ENCODE measurements around the gene TMEM270. TPM values are rescaled to one million over a fixed set of nuclear protein-coding genes. Genes with fewer than 3 reads are reported as not detected.

TMEM270 gene
- total and polyA plus RNA-seq, 2 of the 4 experiments (the other 2 are of a cell fraction) = 0.17 TPM; not detected in 1

- intact Hi-C loops (cut with micrococcal nuclease) = no loop called here
Measured at GRCh38 chr7:73876361-73876760, 15.4 kb downstream of the TMEM270 start.

More at GRCh38 chr7:73876361-73876760, 15.4 kb downstream of the TMEM270 start:
- WGBS, 2 experiments (ENCODE audit: extremely low coverage in 2 of 2, insufficient read length in 1 of 2) = 80% methylated on average over 1 of the region's 8 CpGs; no CpG with 5 or more reads in 1 of the 2 experiments
- peaks cover 3% of the 10 kb centered on the region for H4K20me1 ChIP-seq (ENCODE audit: insufficient read depth, low read length)
- CTCF ChIA-PET = no interaction called here
- no peak overlapping the region; the same call in 1 of the 2 replicates for H2AK5ac ChIP-seq (ENCODE audit: low read depth, low read length)
- no TSS peak for BruUV-seq (replicated peaks)
- DNase-seq (no peak), ATAC-seq (ENCODE audit: low read depth) (no peak)
- dilution Hi-C loops (cut with HindIII; ENCODE audit: low sequenced_read_pairs, unreplicated experiment) (no loop called here), in situ Hi-C loops (cut with MboI; ENCODE audit: low sequenced_read_pairs) (no loop called here)
- POLR2A ChIA-PET (ENCODE audit: unreplicated experiment) = no interaction called here
- no peak overlapping the region for H2BK15ac ChIP-seq (ENCODE audit: low read depth, low read length)
- H3K79me1 ChIP-seq (ENCODE audit: low read depth in 1 of 2, low read length in 2 of 2) = no peaks in the 10 kb centered on the region; a peak in 1 of 4 replicates
- H3K56ac ChIP-seq (ENCODE audit: extremely low read depth, insufficient read depth, low read length) = no peak overlapping the region
- H2BK5ac ChIP-seq (ENCODE audit: low read depth, low read length, poor library complexity, severe bottlenecking) = no peak overlapping the region
- H3K27me3 ChIP-seq (ENCODE audit: control insufficient read depth, insufficient read depth, low read length) = no peaks in the 10 kb centered on the region; the same call in 1 of the 2 replicates
- H3K9me3 ChIP-seq (ENCODE audit: control insufficient read depth, insufficient read depth, low read length) = no peaks in the 10 kb centered on the region
- 0 out of 2 replicates have a peak overlapping the region, but pooled peaks have one; percentile 8 for H2BK120ac ChIP-seq (ENCODE audit: low read depth, low read length)
- no peak overlapping the region for H3K23ac ChIP-seq (ENCODE audit: low read depth, low read length)
- H2AK9ac ChIP-seq (replicated peaks; ENCODE audit: low read depth, low read length, poor library complexity) = peak overlapping the region; percentile 72
- no peak overlapping the region for H3K4me2 ChIP-seq (ENCODE audit: low read depth, low read length)
- H4K91ac ChIP-seq (ENCODE audit: insufficient read depth, low read depth, low read length) = no peak overlapping the region
- no peak overlapping the region for H3K18ac ChIP-seq (ENCODE audit: low read depth, low read length)
- no peak overlapping the region for H4K5ac ChIP-seq (ENCODE audit: low read depth, low read length)
- H3K27ac ChIP-seq (ENCODE audit: insufficient read depth, low read length) = no peak overlapping the region
- no peak overlapping the region for H2AFZ ChIP-seq (replicated peaks; ENCODE audit: low read length, poor library complexity)
- no peak overlapping the region for H4K8ac ChIP-seq (ENCODE audit: low read depth in 2 of 2, low read length in 2 of 2)
- no peak overlapping the region for H3K14ac ChIP-seq (replicated peaks; ENCODE audit: low read depth, low read length)
- no peak overlapping the region for H2BK20ac ChIP-seq (ENCODE audit: low read depth, low read length)
- no peaks in the 10 kb centered on the region for H3K36me3 ChIP-seq (ENCODE audit: control insufficient read depth, insufficient read depth, low read length)
- H3K9ac ChIP-seq (ENCODE audit: low read depth, low read length) = no peak overlapping the region
- peaks cover 25% of the 10 kb centered on the region for H3K4me1 ChIP-seq (ENCODE audit: control insufficient read depth, insufficient read depth, low read length)
- H3K4me3 ChIP-seq (ENCODE audit: insufficient read depth, low read depth, low read length) = no peak overlapping the region
- TF ChIP-seq ELK1 (IDR thresholded peaks at IDR 0.05; ENCODE audit: borderline replicate concordance, low read depth, low read length) (no peak), MAFK (IDR thresholded peaks at IDR 0.05; ENCODE audit: low read depth, low read length) (no peak)
- peaks cover 17% of the 10 kb centered on the region for H3K9me1 ChIP-seq (ENCODE audit: insufficient read depth, low read length)
- no peak overlapping the region for H3K4ac ChIP-seq (ENCODE audit: low read depth, low read length)
